HUES6 (cell line): ENCODE results near the gene C6orf141.

Source experiments
- H3K27ac ChIP-seq: 2 replicates; pipeline ENCODE4 v1.7.0; 2013; ENCODE audit warnings: low read depth, mild to moderate bottlenecking, low read length, inconsistent platforms
- H3K27me3 ChIP-seq: 2 replicates; pipeline ENCODE4 v1.6.1; 2013; ENCODE audit warnings: low read length; ENCODE audit not compliant: control insufficient read depth, insufficient read depth
- H3K36me3 ChIP-seq: 2 replicates; pipeline ENCODE4 v1.6.1; 2013; ENCODE audit warnings: low read length; ENCODE audit not compliant: control insufficient read depth, insufficient read depth
- H3K4me1 ChIP-seq: 2 replicates; pipeline ENCODE4 v1.6.1; 2013; ENCODE audit warnings: low read length; ENCODE audit not compliant: control insufficient read depth, insufficient read depth
- H3K4me3 ChIP-seq: 2 replicates; pipeline ENCODE4 v1.5.1; 2013; ENCODE audit warnings: low read depth, low read length
- H3K9ac ChIP-seq: one replicate; pipeline ENCODE4 v1.6.1; 2013; ENCODE audit warnings: mild to moderate bottlenecking, low read length
- H3K9me3 ChIP-seq: 2 replicates; pipeline ENCODE4 v1.6.1; 2013; ENCODE audit warnings: low read depth, low read length; ENCODE audit not compliant: control insufficient read depth, insufficient read depth

The C6orf141 gene

DNA sequence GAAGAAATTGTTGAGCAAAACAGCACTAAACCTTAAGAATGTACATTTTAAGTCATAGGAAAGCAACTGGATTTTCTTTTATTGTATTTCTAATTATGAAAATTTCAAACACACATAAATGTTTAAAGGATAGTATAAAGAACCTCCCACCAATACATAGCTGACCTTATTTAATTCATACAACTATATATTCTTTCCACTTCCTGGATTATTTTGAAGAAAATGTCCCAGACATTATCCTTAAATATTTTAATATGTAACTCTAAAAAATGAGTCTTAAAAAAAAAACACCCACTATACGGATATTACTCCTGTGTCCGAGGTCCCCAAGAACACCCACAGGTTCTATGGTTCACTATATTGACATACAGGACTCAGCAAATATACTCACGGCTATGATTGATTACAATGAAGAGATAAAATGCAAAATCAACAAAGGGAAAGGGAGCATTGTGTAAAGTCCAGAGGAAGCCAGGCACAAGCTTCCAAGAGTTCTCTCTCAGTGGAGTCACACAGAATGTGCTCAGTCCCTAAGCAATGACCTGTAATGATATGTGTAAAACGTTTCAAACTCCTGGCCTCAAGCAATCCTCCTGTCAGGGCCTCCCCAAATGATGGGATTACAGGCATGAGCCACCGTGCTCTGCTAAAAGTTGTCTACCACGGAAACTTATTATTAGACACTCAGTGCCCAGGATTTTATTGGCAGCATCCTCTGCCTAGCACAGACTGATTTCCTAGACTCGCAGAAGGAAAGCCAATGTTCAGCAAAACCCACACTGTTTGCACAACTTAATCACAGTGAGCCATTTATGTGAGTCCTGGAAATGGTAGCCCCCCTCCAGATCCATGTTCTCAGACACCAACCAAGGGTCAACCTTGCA is 27.5 kb upstream of the C6orf141 start:
- no peaks in the 10 kb centered on the region for H3K36me3 ChIP-seq
- no peak overlapping the region for H3K9ac ChIP-seq
- H3K27me3 ChIP-seq, result no peaks in the 10 kb centered on the region
- no peaks in the 10 kb centered on the region for H3K9me3 ChIP-seq
- H3K4me3 ChIP-seq, result no peak overlapping the region
- peaks cover 9% of the 10 kb centered on the region for H3K4me1 ChIP-seq
- H3K27ac ChIP-seq, result no peak overlapping the region

DNA sequence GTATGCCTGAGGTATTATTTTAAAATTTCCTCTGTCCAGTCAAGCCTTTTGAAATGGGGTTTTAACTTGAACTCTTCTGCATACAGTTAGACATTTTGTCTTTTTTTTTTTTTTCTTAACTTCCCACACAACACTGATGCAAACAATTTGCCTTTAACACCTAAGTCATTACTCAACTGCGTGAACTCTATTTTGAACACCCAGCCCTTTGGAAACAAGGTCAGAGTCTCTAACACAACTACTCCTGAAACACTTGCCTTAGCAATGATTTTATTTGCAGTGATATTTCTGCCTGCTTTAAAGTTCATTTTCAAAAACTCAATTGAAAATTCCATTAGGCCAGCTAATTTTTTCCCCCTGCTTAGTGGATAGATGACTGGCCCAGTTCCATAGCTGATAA is 26.6 kb upstream of the C6orf141 start:
- H3K9ac ChIP-seq, result no peak overlapping the region
- H3K27ac ChIP-seq, result no peak overlapping the region
- H3K9me3 ChIP-seq, result no peaks in the 10 kb centered on the region
- no peaks in the 10 kb centered on the region for H3K36me3 ChIP-seq
- H3K4me1 ChIP-seq, result peaks cover 13% of the 10 kb centered on the region
- no peak overlapping the region for H3K4me3 ChIP-seq
- no peaks in the 10 kb centered on the region for H3K27me3 ChIP-seq

DNA sequence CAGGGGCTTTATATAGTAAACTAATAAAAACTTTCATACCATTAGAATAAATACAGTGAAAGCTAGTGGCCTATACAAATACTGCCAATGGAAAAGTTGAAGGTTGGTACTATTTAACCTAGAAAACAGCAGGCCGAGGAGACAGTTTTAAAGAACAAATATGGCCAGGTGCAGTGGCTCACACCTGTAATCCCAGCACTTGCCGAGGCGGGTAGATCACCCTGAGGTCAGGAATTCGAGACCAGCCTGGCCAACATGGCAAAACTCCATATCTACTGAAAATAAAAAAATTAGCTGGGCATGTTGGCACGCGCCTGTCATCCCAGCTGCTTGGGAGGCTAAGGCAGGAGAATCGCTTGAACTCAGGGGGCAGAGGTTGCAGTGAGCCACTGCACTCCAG is 25.9 kb upstream of the C6orf141 start:
- H3K9ac ChIP-seq, result no peak overlapping the region
- peaks cover 13% of the 10 kb centered on the region for H3K4me1 ChIP-seq
- H3K27ac ChIP-seq, result no peak overlapping the region
- no peaks in the 10 kb centered on the region for H3K36me3 ChIP-seq
- H3K4me3 ChIP-seq, result no peak overlapping the region
- no peaks in the 10 kb centered on the region for H3K9me3 ChIP-seq
- no peaks in the 10 kb centered on the region for H3K27me3 ChIP-seq

DNA sequence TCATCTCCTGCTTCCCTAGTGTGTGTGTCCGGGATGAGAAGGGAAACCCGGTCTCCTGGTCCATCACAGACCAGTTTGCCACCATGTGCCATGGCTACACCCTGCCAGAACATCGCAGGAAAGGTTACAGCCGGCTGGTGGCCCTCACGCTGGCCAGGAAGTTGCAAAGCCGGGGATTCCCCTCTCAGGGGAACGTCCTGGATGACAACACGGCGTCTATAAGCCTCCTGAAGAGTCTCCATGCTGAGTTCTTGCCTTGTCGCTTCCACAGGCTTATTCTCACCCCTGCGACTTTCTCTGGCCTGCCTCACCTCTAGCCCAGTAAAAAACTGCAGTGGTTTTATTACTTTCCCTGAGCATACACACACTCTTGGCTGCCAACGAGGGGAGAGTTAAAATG is 23.9 kb upstream of the C6orf141 start:
- no peaks in the 10 kb centered on the region for H3K9me3 ChIP-seq
- peaks cover 13% of the 10 kb centered on the region for H3K4me1 ChIP-seq
- no peak overlapping the region for H3K27ac ChIP-seq
- no peak overlapping the region for H3K9ac ChIP-seq
- no peaks in the 10 kb centered on the region for H3K36me3 ChIP-seq
- H3K4me3 ChIP-seq, result no peak overlapping the region
- H3K27me3 ChIP-seq, result no peaks in the 10 kb centered on the region

DNA sequence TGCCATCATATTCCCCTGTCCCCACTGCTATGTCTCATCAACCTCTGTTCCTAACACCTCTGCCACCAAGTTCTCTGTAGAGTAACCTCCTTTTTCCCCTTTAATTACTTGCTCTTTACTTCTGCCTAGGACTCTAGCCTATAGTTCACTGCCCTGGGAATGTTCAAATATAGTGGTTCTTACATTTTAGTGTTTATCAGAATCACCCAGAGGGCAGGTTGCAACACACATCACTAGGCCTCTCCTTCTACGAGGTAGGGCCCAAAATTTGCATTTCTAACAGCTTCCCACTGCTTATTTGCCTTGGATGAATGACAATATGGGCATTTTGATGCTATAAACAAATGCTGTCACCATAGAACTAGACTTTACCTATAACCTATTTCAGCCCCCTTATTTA is 23.1 kb upstream of the C6orf141 start:
- H3K36me3 ChIP-seq, result no peaks in the 10 kb centered on the region
- no peak overlapping the region for H3K9ac ChIP-seq
- no peak overlapping the region for H3K4me3 ChIP-seq
- peaks cover 13% of the 10 kb centered on the region for H3K4me1 ChIP-seq
- H3K27me3 ChIP-seq, result no peaks in the 10 kb centered on the region
- H3K27ac ChIP-seq, result no peak overlapping the region
- H3K9me3 ChIP-seq, result no peaks in the 10 kb centered on the region

DNA sequence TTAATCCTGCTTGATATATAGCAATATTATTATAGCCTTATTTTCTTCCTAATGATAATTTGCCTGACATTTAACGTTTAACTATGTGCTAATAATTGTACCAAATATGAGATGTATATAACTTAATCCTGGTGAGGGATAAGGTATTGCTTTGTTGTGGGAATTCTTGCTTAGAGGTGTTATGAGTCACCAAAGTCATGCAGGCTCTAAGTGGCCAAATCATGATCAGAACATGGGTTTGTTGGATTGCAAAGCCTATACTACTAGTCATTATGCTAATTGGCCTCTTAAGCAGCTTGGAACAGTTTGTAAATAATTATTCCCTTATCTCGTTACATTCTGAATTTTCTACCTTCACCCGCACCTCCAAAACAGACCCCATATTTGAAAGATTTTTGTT is 21.9 kb upstream of the C6orf141 start:
- Histone ChIP-seq H3K36me3 (no peaks in the 10 kb centered on the region), H3K4me3 (no peak overlapping the region), H3K4me1 (peaks cover 13% of the 10 kb centered on the region), H3K27ac (no peak overlapping the region), H3K9ac (no peak overlapping the region), H3K9me3 (no peaks in the 10 kb centered on the region), H3K27me3 (no peaks in the 10 kb centered on the region)

DNA sequence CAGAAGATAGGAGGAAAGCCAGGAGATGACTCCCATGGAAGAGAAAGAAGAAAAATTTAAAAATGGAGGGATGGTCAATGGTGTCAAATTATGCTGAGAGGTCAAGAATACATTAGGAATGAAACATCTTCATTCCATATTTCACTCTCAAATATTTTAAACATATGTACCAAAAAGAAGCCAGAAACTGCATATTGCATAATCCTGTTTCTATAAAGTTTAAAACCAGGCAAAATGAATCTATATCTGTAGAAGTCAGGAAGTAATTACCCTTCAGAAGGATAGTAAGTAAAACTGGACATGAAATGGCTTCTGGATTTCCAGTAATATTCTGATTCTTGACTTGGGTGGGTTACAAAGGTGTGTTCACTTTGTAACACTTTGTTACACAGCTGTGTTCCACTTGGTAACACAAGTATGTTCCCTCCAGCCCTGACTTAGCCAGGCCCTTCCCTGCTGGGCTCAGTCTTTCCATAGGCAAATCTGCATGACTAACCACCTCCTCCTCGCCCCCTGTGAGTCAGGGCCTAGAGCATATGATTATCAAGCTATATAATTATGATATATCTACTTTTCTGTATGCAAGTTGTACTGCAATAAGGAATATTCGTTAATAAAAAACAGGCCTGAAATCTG is 20.2 kb upstream of the C6orf141 start:
- no peaks in the 10 kb centered on the region for H3K27me3 ChIP-seq
- H3K4me1 ChIP-seq, result peaks cover 13% of the 10 kb centered on the region
- no peak overlapping the region for H3K27ac ChIP-seq
- no peak overlapping the region for H3K4me3 ChIP-seq
- no peaks in the 10 kb centered on the region for H3K9me3 ChIP-seq
- no peaks in the 10 kb centered on the region for H3K36me3 ChIP-seq
- H3K9ac ChIP-seq, result no peak overlapping the region

DNA sequence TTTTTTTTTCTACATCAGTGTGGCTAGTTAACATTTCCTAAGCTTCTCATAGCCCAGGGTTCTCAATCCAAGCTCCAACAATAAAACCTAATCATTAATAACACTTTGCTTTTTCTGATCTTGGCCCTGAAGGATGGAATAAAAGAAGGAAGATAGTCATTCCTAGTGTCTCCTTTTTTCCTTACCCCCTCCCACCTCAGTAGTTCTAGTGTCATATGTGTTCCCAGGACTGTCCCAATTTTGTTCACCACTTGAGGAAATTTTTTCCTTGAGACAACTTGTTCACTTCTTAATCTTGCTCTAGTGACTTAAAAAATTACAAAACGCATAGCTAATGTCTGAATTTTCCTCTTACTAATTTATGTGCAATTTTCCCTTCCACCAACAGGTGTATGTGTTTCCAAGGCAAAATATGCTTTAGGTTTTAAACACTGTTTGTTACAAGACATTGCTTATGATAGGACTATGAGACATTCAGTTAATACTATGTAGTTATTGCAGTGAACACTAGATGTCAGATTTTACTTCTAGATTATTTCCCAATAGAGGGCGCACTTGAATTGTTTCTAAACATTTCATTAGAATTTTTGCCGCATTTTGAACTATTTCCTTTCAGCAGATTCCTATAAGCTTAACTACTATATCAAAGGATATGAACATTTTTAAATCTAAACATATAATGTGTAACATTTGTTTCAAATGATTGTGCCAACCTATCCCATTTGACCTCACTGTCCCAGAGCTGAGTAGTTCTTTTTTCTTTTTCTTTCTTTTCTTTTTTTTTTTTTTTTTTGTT is 18.5 kb upstream of the C6orf141 start:
- H3K4me1 ChIP-seq, result peaks cover 9% of the 10 kb centered on the region
- H3K9me3 ChIP-seq, result no peaks in the 10 kb centered on the region
- no peak overlapping the region for H3K27ac ChIP-seq
- no peak overlapping the region for H3K9ac ChIP-seq
- no peaks in the 10 kb centered on the region for H3K27me3 ChIP-seq
- no peaks in the 10 kb centered on the region for H3K36me3 ChIP-seq
- H3K4me3 ChIP-seq, result 0 out of 2 replicates have a peak overlapping the region, but pooled peaks have one; percentile 24

DNA sequence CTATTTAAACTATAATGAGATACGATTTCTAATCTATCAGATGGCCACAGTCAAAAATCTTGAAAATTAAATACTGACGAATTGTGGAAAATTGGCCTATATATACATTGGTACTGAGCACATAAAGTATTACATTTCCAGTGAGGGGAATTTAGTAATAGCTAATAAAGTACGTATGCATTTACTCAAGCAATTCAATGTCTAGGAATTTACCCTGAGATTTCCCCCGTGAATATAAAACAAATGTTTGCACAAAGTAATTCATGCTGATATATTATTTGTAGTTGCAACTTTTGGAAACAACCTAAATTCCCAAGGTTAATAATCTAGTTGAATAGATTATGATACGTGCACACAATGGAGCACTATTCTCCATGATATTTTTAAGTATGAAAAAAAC is 14.7 kb upstream of the C6orf141 start:
- no peak overlapping the region for H3K27ac ChIP-seq
- no peak overlapping the region for H3K4me3 ChIP-seq
- no peaks in the 10 kb centered on the region for H3K27me3 ChIP-seq
- no peaks in the 10 kb centered on the region for H3K9me3 ChIP-seq
- no peaks in the 10 kb centered on the region for H3K36me3 ChIP-seq
- H3K9ac ChIP-seq, result no peak overlapping the region
- no peaks in the 10 kb centered on the region for H3K4me1 ChIP-seq

DNA sequence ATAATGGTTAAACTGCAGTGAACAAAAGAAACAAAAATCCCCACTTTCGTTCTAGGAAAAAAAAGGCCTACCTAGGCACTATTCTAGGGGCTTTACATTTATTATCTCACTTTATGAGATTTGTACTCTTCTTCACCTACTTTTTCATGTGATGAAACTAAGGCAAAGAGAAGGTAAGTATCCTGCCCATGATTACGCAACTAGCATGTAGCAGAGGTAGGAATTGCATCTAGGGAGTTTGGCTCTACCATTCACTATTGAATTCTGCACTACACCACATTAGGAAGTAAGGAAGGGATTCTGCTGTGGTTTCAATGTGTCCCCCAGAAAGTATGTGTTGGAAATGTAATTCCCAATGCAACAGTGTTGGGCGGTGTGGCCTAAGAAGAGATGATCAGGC is 11.4 kb upstream of the C6orf141 start:
- no peak overlapping the region for H3K9ac ChIP-seq

DNA sequence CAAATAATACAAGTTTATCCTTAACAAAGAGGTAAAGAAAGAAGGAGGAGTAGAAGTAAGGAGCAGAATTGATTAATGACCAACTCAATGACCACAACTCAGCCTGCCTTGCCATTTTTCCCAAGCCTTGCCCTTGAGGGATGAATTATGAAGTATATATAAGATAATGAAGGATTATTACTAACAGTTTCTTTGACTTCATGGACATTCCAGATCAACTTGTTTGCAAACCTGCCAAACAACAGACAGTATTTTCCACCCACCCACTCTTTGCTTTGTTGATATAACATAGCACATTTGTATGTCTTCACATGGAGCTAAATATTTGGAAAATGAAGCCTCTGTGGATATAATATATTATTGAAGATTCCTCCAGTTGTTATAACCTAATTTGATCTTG is 9.9 kb upstream of the C6orf141 start:
- H3K9me3 ChIP-seq, result no peaks in the 10 kb centered on the region
- H3K4me3 ChIP-seq, result no peak overlapping the region
- no peaks in the 10 kb centered on the region for H3K27me3 ChIP-seq
- H3K4me1 ChIP-seq, result peaks cover 6% of the 10 kb centered on the region
- H3K9ac ChIP-seq, result no peak overlapping the region
- H3K27ac ChIP-seq, result no peak overlapping the region
- no peaks in the 10 kb centered on the region for H3K36me3 ChIP-seq

More for the DNA sequence above, 11.4 kb upstream of the C6orf141 start:
- Histone ChIP-seq H3K4me3 (no peak overlapping the region), H3K27ac (no peak overlapping the region), H3K36me3 (no peaks in the 10 kb centered on the region), H3K9me3 (no peaks in the 10 kb centered on the region), H3K4me1 (peaks cover 6% of the 10 kb centered on the region), H3K27me3 (no peaks in the 10 kb centered on the region)
